GM20000 (cell line): ENCODE data around the gene OLFML2B.

Source experiments
- DNase-seq: peaks from one replicate; pipeline ENCODE4 v3.0.0; 2012; ENCODE audit warnings: low spot score
- TF ChIP-seq, protein P1 (sequence below): IDR thresholded peaks from 2 replicates; pipeline ENCODE4 v1.5.1; 2012; ENCODE audit warnings: mild to moderate bottlenecking, control low read depth; ENCODE audit errors: extremely low read depth, missing control alignments

Gene OLFML2B

DNA sequence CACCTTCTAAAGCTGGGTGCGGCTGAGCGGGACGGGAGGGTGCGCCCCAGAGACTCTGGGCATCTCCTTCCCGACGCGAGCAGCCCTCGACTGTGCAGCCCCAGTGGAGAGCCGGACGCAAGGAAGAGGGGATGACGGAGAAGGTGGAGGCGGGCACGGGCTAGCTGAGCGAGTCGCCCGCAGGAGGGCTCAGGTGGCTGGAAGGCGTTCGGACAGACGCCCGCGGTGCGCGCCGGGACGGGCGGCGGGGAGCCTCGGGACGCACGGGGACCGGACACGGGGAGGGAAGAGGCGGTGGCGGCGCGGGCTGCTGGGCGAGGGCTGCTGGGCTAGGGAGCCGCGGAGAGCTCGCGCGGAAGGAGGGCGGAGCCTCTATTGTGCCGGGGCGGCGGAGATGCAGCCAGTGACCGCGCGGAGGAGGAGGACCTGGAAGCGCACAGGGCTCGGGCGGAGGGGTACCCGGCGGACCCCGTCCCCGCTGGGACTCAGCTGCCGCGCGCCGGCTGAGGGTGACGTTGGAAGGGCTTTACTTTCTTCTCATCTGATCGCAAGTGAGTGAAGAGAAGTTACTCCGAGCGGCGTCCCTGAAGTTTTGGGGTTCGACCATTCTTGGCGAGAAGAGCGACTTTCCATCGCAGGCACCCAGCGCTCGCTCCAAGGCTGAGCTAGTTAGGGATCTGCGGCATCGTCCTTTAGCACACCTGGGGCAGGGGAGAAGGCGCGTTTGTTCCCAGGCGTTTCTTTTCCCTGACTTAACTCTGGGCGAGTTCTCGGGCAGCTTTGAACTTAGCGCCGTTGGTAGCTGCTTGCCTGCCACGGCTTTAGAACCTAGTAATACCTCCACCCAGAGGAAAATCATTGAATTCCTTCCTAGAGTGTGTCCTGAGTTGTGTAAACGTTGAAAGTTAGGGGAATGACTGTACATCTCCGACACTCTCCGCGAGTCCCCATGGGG lies at the start of gene OLFML2B:
OLFML2B (minus strand) TSS at position 323 of the 955 bp plus-strand sequence. CDS start 439 bp downstream, outside the sequence.
- DNase-seq = peak; percentile 62
- TF ChIP-seq, protein P1, sequence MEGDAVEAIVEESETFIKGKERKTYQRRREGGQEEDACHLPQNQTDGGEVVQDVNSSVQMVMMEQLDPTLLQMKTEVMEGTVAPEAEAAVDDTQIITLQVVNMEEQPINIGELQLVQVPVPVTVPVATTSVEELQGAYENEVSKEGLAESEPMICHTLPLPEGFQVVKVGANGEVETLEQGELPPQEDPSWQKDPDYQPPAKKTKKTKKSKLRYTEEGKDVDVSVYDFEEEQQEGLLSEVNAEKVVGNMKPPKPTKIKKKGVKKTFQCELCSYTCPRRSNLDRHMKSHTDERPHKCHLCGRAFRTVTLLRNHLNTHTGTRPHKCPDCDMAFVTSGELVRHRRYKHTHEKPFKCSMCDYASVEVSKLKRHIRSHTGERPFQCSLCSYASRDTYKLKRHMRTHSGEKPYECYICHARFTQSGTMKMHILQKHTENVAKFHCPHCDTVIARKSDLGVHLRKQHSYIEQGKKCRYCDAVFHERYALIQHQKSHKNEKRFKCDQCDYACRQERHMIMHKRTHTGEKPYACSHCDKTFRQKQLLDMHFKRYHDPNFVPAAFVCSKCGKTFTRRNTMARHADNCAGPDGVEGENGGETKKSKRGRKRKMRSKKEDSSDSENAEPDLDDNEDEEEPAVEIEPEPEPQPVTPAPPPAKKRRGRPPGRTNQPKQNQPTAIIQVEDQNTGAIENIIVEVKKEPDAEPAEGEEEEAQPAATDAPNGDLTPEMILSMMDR = no peak

GRCh38 chr1:162072740-162073139 lies 49.1 kb upstream of the OLFML2B start:
- TF ChIP-seq, protein P1 = no peak
- DNase-seq = no peak

DNA sequence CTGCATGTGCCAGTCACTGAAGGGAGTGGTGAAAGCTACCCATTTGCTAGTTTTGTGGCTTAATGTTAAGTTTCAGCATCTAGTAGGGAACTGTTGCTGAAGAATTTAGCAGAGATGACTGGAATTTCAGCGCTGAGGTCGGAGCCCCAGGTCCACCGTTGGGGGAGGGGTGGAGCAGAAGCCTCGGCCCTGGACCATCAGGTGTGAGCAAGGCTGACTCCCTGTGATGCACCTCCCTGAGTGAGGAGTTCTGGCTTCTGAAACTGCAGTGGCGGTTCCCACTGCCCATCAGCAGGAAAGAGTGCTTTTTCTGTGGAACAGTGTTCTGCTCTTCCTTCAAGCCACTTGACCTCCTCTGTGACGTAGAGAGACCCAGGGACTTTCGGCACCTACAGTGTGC lies 47.2 kb upstream of the OLFML2B start:
- no peak for DNase-seq
- TF ChIP-seq, protein P1 = no peak

- DNase-seq = no peak
Measured at GRCh38 chr1:162070094-162070748, 46.6 kb upstream of the OLFML2B start.

DNA sequence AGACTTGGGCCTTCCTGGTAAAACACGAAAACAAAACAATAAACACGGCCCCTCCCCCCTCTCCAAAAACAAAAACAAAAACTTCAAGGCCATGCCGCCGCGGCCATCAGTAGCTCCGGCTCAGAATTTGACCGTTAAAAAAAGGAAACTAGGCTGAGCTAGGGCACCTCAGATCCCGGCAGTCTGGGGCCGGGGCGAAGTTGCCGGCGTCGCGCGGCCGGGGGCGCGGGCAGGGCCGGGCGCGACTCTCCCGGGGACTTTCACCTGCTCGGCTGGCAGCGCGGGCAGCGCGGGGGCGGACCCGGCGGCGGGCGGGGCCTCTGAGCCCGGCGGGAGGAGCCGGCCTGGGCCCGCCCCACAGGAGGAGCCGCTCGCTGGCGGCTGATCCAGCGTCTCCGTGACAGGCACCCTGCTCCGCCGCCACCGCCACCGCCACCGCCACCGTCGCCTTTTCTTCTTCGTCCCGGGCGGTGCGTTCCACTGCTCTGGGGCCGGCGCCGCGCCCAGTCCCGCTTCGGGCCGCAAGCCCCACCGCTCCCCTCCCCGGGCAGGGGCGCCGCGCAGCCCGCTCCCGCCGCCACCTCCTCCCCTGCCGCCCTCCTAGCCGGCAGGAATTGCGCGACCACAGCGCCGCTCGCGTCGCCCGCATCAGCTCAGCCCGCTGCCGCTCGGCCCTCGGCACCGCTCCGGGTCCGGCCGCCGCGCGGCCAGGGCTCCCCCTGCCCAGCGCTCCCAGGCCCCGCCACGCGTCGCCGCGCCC lies 45.8 kb upstream of the OLFML2B start, which contains the start of gene NOS1AP:
NOS1AP (plus strand) TSS at position 358 of the 760 bp plus-strand sequence. CDS start 487 bp downstream, outside the sequence.
- TF ChIP-seq, protein P1 = no peak

More at GRCh38 chr1:162070094-162070748, 46.6 kb upstream of the OLFML2B start:
- TF ChIP-seq, protein P1 = no peak

GRCh38 chr1:162068301-162068700 lies 44.6 kb upstream of the OLFML2B start:
- TF ChIP-seq, protein P1 = no peak
- DNase-seq = no peak

More for the DNA sequence above, 45.8 kb upstream of the OLFML2B start, which contains the start of gene NOS1AP:
- peak; percentile 95 for DNase-seq
